EL (cell line): ENCODE data around the gene MEG3.

Source experiments
- DNase-seq: peaks from one replicate; pipeline ENCODE4 v3.0.0-alpha.2; 2016

Gene MEG3

GRCh38 chr14:100825713-100826331 lies at the start of gene MEG3:
Gene MEG3 (plus strand): TSS chr14:100826118.
- DNase-seq = peak; percentile 85

GRCh38 chr14:100776681-100777365 lies 49.1 kb upstream of the MEG3 start:
- DNase-seq = no peak

GRCh38 chr14:100777366-100777817 lies 48.5 kb upstream of the MEG3 start:
- no peak for DNase-seq

GRCh38 chr14:100777818-100778525 lies 47.9 kb upstream of the MEG3 start:
- no peak for DNase-seq

GRCh38 chr14:100778526-100778882 lies 47.4 kb upstream of the MEG3 start:
- no peak for DNase-seq

GRCh38 chr14:100778951-100779690 lies 46.8 kb upstream of the MEG3 start:
- DNase-seq = no peak

GRCh38 chr14:100779691-100780080 lies 46.2 kb upstream of the MEG3 start:
- no peak for DNase-seq

- no peak for DNase-seq
Measured at GRCh38 chr14:100780246-100780645, 45.7 kb upstream of the MEG3 start.

- no peak for DNase-seq
Measured at GRCh38 chr14:100780646-100781355, 45.1 kb upstream of the MEG3 start.

GRCh38 chr14:100781952-100782351 lies 44.0 kb upstream of the MEG3 start:
- no peak for DNase-seq

- no peak for DNase-seq
Measured at GRCh38 chr14:100782516-100783320, 43.2 kb upstream of the MEG3 start.

- DNase-seq = no peak
Measured at GRCh38 chr14:100783630-100784370, 42.1 kb upstream of the MEG3 start.

GRCh38 chr14:100784523-100785337 lies 41.2 kb upstream of the MEG3 start:
- no peak for DNase-seq

GRCh38 chr14:100785338-100785615 lies 40.6 kb upstream of the MEG3 start:
- DNase-seq = no peak

- DNase-seq = no peak
Measured at GRCh38 chr14:100785626-100786025, 40.3 kb upstream of the MEG3 start.

- no peak for DNase-seq
Measured at GRCh38 chr14:100786131-100786530, 39.8 kb upstream of the MEG3 start.

GRCh38 chr14:100786576-100787219 lies 39.2 kb upstream of the MEG3 start:
- no peak for DNase-seq

GRCh38 chr14:100787659-100788058 lies 38.3 kb upstream of the MEG3 start:
- DNase-seq = no peak

GRCh38 chr14:100788517-100788916 lies 37.4 kb upstream of the MEG3 start:
- no peak for DNase-seq

- no peak for DNase-seq
Measured at GRCh38 chr14:100788942-100789341, 37.0 kb upstream of the MEG3 start.
